Muscle of back (tissue), 13 donors: Measurements from ENCODE around the gene EMB. TPM values are rescaled to one million over a fixed set of nuclear protein-coding genes. Genes with fewer than 3 reads are reported as not detected.
"Not testable (repeated sequence)": the region's sequence is repeated elsewhere in the genome, so short reads cannot be mapped to it uniquely, and the experiment has no call there.

Experiments used
- DNase-seq, 3 donors: peaks; one replicate each; pipeline versions ENCODE4 v3.0.0 to v3.0.0-alpha.2; 2013
- long read RNA-seq, 9 donors: transcript quantifications; one replicate each; lab custom pipeline, GENCODE V29; 2026
- polyA plus RNA-seq, 10 donors: library from polyadenylated mRNA; unstranded; fragments of 120-200 nt; gene quantifications; one replicate each; pipeline ENCODE4 v1.2.1, GENCODE V29; 2013; ENCODE audit not compliant: insufficient read length in 10 of 10

Gene EMB, protein sequence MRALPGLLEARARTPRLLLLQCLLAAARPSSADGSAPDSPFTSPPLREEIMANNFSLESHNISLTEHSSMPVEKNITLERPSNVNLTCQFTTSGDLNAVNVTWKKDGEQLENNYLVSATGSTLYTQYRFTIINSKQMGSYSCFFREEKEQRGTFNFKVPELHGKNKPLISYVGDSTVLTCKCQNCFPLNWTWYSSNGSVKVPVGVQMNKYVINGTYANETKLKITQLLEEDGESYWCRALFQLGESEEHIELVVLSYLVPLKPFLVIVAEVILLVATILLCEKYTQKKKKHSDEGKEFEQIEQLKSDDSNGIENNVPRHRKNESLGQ
- 10 to 100 TPM in 2 of 10 donors, 1 to 10 TPM in 8; 2.1 to 11.0 (median 3.4) TPM for polyA plus RNA-seq
- long read RNA-seq, donor 1, result 0 reads
- long read RNA-seq, donor 2, full-length matches to known transcripts, result 2 of 2 reads
- long read RNA-seq, donor 2, partial matches to known transcripts, result 0 of 2 reads
- long read RNA-seq, donor 2, other reads (novel, unspliced or antisense), result 0 of 2 reads
- long read RNA-seq, donor 3, result 0 reads
- long read RNA-seq, donor 4, result 0 reads
- long read RNA-seq, donor 5, full-length matches to known transcripts, result 1 of 1 reads
- long read RNA-seq, donor 5, partial matches to known transcripts, result 0 of 1 reads
- long read RNA-seq, donor 5, other reads (novel, unspliced or antisense), result 0 of 1 reads
- long read RNA-seq, donor 6, full-length matches to known transcripts, result 2 of 2 reads
- long read RNA-seq, donor 6, partial matches to known transcripts, result 0 of 2 reads
- long read RNA-seq, donor 6, other reads (novel, unspliced or antisense), result 0 of 2 reads
- long read RNA-seq, donor 7, full-length matches to known transcripts, result 1 of 1 reads
- long read RNA-seq, donor 7, partial matches to known transcripts, result 0 of 1 reads
- long read RNA-seq, donor 7, other reads (novel, unspliced or antisense), result 0 of 1 reads
- long read RNA-seq, donor 8, full-length matches to known transcripts, result 2 of 2 reads
- long read RNA-seq, donor 8, partial matches to known transcripts, result 0 of 2 reads
- long read RNA-seq, donor 8, other reads (novel, unspliced or antisense), result 0 of 2 reads
- long read RNA-seq, donor 9, result 0 reads

DNA sequence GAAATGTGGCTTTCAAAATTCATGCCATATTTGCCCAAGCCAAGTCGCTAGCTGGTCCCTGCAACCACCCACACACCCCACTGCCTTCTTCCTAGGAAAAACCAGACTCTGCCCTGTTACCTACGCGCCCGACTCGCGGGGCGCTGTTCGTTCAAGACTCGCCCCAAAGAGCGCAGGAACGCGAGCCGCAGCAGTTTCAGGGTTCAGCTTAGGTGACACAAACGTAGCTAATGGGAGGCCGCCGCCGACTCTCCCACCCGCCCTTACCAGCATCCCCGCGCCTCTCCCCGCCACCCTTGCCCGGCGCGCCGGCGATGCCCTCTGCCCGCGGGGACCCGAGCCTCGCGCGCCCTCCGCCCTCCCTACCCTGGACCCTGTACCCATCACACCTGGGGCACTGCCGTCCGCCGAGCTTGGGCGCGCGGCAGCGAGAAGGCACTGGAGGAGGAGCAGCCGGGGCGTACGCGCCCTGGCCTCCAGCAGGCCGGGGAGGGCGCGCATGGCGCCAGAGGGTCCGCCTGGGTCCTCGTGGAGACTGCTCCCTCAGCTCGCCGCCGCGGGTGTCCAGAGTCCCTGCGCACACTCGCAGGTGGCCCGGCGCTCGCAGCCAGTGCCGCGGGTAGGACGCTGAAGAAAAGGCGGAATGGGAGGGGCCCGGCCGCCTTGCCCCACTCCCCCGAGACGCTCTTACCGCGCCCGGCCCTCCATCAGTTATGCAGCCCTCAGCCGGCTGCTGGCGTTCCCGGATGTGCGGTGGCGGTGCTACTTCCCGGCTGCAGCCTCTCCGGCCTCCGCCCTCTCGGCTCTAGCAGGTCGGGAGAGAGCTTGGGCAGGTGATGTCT is at the start of gene EMB:
TSS of gene EMB (minus strand) at position 638 of the 842 bp plus-strand sequence. CDS start at position 501, 137 bp downstream.
- peak in 2 of 3 donors; percentile 31 to 54 for DNase-seq

DNA sequence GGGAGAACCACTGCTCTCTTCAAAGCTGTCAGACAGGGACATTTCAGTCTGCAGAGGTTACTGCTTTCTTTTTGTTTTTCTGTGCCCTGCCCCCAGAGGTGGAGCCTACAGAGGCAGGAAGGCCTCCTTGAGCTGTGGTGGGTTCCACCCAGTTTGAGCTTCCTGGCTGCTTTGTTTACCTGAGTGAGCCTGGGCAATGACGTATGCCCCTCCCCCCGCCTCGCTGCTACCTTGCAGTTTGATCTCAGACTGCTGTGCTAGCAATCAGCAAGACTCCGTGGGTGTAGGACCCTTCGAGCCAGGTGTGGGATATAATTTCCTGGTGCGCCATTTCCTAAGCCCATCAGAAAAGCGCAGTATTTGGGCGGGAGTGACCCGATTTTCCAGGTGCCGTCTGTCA is 48.4 kb upstream of the EMB start:
- not testable (repeated sequence) for DNase-seq

DNA sequence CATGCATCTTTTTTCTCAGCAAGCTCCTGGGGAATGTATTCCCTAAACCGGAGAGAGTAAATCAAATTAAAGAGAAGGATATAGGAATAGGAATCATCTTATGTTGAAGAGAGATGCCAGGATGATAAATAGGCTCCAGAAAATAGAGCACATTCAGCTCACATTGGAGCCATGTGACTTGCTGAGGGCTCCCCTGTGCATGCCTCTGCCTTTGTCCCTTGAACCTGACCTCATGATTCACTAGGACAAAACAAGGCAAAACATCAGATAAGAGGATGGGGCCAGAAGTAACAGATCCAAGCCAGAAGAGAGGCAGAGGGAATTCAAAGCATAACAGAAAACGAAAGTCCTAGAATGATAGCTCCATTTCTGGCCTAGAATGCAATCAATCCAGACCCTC is 37.7 kb upstream of the EMB start:
- not testable (repeated sequence) for DNase-seq

DNA sequence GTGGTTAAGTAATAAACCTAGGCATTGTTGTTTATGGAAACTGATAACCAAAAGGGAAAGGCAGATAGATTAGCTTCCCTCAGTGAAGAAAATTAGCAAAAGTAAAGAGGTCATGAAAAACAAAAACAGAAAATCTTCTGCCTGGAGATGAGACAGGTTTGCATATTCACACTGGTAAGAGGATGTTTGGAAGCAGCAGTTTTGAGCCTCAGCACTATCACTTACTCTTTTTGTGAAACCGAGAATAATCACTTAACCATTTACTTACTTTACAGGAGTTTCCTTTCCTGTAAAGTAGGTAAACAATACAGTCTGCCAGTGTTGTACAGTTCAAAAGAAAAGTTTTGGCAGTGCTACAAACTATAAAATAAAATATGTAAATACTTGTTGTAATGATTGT is 35.5 kb upstream of the EMB start:
- DNase-seq, result no peak

DNA sequence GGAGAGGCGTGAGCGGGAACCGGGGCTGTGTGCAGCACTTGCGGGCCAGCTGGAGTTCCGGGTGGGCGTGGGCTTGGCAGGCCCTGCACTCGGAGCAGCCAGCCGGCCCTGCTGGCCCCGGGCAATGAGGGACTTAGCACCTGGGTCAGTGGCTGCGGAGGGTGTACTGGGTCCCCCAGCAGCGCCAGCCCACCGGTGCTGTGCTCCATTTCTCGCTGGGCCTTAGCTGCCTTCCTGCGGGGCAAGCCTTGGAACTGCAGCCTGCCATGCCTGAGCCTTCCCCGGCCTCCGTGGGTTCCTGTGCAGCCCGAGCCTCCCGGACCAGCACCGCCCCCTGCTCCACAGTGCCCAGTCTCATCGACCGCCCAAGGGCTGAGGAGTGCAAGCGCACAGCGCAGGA is 23.9 kb upstream of the EMB start:
- not testable (repeated sequence) for DNase-seq

DNA sequence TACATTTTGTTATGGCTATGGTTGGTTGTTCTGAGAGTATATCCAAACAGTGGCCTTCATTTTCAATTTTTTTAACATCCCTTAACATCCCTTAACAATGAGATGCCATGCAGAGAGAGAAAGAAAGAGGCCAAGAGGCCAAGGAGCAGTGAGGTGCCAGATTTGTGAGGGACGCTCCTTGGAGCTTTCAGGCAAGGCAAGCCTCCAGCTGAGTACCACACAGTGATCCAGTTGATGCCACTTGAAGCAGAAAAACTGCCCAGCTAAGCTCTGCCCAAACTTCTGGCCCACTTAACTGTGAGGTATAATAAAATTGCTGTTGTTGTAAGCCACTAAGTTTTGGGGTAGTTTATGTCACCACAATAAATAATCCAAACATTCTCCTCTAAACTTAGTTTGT is 22.6 kb upstream of the EMB start:
- DNase-seq, result no peak

DNA sequence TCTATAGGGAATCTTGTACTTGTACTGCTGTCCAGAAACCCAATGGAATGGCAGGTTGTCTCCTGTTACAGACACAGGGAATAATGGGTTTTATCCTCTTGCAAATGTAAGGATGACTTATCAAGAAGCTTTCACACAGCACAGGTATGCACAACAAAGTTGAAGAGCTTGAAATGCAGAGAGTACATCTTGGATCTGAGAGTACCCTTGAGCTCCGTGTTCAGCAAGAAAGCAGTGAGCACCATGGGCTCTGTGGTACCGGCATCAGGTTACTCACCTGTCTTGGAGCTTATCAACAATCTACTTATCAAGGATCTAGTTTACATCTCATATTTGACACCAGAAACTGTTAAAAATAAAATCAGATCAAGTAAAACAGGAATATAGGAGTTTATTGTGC is 22.0 kb upstream of the EMB start:
- no peak for DNase-seq

DNA sequence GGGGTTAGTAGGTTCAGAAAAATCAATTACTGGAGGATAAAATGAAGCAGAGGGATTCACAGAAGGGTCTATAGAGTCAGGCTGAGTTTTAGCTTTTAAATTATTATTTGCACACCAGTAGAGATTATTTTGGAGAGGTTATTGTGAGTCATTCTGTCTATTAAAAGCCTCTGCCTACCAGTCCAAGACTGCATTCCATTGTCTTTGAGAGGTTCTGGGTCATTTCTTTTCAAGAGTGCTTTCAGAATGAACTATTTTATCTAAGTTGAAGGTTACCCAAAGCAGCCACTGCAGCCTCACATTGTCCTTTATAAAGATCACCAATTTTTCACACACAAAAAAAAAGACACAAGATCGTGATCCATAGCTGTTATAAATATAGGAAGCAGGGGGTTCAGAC is 21.5 kb upstream of the EMB start:
- DNase-seq, result not testable (repeated sequence)

DNA sequence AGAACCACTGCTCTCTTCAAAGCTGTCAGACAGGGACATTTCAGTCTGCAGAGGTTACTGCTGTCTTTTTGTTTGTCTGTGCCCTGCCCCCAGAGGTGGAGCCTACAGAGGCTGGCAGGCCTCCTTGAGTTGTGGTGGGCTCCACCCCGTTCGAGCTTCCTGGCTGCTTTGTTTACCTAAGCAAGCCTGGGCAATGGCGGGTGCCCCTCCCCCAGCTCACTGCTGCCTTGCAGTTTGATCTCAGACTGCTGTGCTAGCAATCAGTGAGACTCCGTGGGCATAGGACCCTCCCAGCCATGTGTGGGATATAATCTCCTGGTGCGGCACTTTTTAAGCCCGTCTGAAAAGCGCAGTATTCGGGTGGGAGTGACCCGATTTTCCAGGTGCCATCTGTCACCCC is 17.3 kb upstream of the EMB start:
- DNase-seq, result not testable (repeated sequence)

DNA sequence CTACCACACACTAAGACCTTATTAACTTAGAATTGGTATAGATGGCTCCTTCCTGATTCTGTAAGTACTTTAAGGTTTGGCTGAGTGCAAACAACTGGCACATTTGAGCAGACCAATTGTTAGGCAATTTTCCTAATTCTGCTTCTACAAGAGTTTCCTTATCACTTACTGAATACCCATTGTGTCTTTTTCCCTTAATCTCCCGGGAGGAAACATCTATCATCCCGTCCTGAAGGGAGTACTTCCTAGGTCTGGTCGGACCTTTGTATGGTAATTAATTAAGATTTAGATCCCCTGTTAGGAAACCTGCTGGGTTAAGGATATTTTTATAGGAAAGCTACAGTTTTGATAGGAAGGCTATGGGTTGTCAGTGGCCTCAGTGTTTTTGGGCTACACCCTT is 8.2 kb upstream of the EMB start:
- not testable (repeated sequence) for DNase-seq

DNA sequence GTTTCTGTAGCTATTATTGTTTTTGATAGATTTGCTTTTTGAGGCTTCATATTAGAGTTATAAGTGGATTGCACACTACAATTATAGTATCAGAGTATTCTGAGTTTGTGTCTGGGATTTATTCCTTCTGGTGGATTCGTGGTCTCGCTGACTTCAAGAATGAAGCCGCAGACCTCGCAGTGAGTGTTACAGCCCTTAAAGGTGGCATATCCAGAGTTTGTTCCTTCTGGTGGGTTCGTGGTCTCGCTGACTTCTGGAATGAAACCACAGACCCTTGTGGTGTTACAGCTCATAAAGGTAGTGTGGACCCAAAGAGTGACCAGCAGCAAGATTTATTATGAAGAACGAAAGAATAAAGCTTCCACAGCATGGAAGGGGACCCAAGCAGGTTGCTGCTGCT is 6.9 kb upstream of the EMB start:
- DNase-seq, result no peak

DNA sequence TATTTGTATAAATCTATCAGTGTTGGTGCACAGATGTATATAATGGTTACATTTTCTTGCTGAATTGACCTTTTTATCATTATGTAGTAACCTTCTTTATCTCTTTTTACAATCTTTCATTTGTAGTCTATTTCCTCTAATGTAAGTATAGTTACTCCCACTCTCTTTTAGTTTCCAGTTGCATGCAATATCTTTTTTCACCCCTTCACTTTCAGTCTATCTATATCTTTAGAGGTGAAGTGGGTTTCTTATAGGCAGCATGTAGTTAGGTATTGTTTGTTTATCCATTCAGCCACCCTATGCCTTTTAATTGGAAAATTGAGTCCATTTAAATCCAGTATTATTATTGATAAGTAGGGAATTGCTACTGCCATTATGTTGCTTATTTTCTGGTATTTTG is 6.1 kb upstream of the EMB start:
- DNase-seq, result no peak

DNA sequence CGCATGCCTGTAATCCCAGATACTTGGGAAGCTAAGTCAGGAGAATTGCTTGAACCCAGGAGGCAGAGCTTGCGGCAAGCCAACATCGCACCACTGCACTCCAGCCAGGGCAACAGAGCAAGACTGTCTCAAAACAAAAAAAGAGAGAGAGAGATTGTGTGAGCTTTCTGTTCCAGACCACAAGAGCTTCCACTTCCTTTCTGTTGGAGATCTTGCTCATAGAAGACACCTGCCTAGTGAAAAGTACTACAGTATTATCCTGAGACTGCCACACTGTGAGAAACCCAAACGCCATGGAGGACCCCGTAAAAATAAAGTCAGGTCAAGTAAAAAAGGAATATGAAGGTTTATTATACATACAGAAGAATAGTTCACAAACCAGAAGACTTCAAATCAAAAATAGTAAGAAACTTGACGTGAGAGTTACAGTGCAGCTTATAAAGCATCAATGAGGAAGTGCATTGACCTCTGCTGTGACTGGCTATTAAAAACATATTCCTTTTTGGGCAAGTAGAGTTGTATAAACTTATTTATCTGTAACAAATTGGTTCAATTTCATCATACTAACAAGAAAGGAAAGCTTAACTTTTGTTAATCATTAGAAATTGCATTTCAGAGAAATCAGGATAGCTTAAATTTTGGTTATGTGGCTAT is 4.3 kb upstream of the EMB start:
- DNase-seq, result no peak

DNA sequence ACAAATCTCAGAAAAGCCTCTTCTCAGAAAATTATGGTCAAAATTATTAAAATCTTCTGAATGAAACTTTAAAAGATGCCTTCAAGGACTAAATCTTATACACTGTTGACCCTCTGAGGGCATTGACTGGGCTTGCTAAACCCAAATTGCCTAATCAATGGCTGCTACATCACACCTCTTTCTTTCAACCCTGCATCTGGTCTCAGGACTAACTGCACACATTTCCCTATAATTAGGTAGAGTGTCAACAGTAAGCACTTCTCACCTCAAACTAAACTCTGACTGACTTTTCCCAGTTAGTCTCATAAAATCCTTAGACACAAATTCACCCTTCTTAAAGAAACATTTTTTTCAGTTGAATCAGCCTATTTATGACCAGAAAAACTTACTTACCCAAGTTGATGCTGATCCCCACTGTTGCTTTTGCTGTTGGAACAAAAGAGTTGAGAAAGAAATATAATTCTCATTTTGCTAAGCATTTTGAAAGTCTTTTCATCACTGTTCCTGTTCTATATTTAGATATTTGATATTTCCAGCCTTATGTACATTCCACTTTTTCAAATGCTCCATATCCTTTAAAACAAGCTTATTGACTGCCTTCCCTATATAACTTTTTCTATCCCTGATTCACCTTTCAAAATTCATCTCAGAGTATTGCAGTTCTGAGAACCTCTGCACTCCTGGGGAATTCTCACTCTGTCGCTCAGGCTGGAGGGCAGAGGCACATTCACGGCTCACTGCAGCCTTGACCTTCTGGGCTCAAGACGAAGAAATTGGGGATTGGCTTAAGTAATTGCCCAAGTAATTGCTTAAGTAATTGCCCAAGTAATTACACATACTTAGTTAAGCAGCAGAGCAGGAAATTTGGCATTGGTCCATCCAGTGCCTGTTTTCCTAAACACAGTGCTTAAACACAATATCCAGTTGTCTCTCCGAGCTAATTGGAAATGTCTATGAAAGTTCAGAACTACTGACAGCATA is 1.8 kb upstream of the EMB start:
- not testable (repeated sequence) for DNase-seq

DNA sequence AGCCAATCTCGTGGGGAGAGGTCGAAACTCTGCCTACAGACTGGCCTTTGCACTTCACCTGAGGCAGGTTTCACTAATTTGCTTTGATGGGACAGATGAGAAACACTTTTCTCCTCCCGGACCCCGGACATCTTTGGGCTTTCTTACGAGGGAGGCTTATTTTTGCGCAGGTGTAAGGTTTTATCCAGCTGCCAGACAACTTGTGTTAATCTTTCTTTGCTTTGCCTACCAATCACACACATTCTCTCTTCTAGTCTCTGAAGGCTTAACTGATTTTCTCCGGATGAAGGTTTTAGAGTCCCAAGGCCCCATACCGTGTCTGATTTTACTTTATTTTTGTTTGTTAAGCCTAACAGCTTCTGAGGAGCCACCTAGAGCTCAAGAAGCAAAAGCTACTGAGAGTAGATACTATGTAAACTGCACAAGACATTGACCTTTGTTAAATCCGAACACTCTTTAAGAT is 436 bp upstream of the EMB start:
- no peak for DNase-seq

DNA sequence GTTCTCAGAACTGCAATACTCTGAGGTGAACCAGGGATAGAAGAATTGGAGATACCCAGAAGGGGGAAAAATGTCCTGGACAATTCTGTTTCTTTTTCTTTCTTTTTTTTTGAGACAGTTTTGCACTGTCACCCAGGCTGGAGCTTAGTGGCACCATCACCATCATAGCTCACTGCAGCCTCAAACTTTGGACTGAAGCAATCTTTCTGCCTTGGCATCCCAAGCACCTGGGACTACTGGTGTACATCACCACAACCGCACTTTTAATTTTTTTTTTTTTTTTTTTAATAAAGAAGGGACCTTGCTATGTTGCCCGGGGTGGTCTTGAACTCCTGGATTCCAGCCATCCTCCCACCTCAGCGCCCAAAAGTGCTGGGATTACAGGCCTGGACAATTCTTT is 1.9 kb downstream of the EMB start:
- DNase-seq, result no peak

DNA sequence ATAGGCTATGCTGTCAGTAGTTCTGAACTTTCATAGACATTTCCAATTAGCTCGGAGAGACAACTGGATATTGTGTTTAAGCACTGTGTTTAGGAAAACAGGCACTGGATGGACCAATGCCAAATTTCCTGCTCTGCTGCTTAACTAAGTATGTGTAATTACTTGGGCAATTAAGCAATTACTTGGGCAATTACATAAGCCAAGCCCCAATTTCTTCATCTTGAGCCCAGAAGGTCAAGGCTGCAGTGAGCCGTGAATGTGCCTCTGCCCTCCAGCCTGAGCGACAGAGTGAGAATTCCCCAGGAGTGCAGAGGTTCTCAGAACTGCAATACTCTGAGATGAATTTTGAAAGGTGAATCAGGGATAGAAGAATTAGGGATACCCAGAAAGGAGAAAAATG is 3.0 kb downstream of the EMB start:
- not testable (repeated sequence) for DNase-seq

DNA sequence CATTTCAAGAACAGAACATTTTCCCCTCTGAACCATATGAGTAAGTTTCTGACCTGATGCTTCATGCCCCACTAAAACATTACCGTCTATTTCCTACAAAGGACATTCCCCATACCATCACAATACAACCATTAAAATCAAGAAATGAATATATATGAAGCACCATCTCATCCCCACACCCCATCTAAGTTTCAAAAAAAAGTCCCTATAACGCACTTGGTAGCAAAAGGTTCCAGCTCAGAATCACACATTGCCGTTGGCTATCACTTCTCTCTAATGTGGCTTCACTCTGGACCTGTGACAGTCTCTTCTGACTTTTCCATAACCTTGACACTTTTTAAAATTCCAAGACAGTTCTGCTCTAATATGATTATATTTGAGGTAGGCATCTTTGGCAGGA is 5.9 kb downstream of the EMB start:
- DNase-seq, result no peak

DNA sequence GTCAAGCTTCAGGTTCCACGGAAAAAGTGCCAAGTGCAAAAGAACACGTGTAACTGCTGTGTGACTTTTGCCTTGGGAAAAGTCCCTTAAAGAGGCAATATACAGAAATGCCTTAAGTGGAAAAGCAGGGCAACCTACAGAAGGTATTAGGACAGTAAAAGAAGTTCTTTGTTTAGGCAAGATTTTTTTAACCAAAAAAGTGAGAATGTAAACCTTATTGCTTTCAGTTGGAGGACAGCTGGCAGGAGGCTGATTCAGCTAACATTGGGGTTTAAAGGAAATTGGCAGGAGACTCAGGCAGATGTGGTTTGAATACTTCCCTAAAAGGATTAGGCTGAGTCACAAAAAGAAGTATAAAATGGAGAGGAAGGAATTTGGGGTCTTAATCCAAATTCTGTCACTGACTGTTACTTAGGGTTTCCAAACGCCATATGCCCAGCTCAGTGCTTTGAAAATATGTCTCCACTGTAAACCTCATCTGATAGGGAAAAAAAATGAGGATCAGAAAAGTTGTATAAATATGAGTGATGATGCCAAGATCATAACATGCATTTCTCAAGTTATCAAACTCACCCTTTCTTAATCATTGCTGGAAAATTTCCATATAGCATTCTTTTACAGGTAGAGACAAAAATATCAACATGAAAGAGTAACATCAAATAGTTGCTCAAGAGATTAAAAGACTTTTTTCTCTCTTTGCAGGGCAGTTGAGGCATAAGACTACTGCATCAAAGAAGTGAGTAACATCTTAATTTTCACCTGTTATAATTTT is 9.8 kb downstream of the EMB start:
- peak in 1 of 3 donors; percentile 41 for DNase-seq
